HCT116 (cell line): ENCODE results near the gene GRIP2. TPM values are rescaled to one million over a fixed set of nuclear protein-coding genes. Genes with fewer than 3 reads are reported as not detected.

Experiments used
- ATAC-seq: fragments of 200-7000 bp; cut with Tn5 transposase; 2 replicates; pipeline ENCODE4 v1.9.1; 2020; ENCODE audit warnings: mild to moderate bottlenecking, moderate library complexity
- BruUV-seq: library from RNA; stranded (reverse); fragments of 400-500 nt; replicated peaks from 2 replicates; lab custom pipeline; 2021; lab: Mats Ljungman, UMichigan
- CTCF ChIA-PET: fragments of 300-600 bp; sonication (Branson Sonifier 250); formaldehyde crosslinking; loops from one replicate; lab custom pipeline; 2021; ENCODE audit warnings: antibody characterized with exemption; lab: Charles Lee
- POLR2A ChIA-PET: fragments of 300-600, 350-600 bp; sonication (Branson Sonifier 250); formaldehyde crosslinking; loops from one replicate; lab custom pipeline; 2021; ENCODE audit warnings: antibody characterized with exemption; lab: Charles Lee
- RAD21 ChIA-PET, 2 experiments: fragments of 300-600 bp; sonication (Branson Sonifier 250); formaldehyde crosslinking; loops; one replicate each; lab custom pipeline; 2023; ENCODE audit warnings: low total read pairs in 2 of 2; ENCODE audit not compliant: uncharacterized antibody in 2 of 2, unreplicated experiment in 2 of 2, low non-redundant PET in 1 of 2; lab: Charles Lee
- DNase-seq: peaks from one replicate; pipeline ENCODE4 v3.0.0-alpha.2; 2010; ENCODE audit warnings: low read depth, low spot score
- H2AFZ ChIP-seq: fragments of 200-600 bp; shearing (Covaris generic), sonication (generic); 2 replicates; pipeline ENCODE4 v1.6.1; 2017; ENCODE audit warnings: low read depth, mixed run types, mixed read lengths, antibody characterized with exemption, low read length; ENCODE audit not compliant: poor library complexity, severe bottlenecking
- H3K27ac ChIP-seq: 2 replicates; pipeline ENCODE4 v1.5.1; 2012; ENCODE audit warnings: low read depth, low read length
- H3K27me3 ChIP-seq: fragments of 200-600 bp; sonication (generic); 2 replicates; pipeline ENCODE4 v1.6.1; 2016; ENCODE audit warnings: mixed run types, low read length, mixed read lengths; ENCODE audit not compliant: insufficient read depth
- H3K36me3 ChIP-seq, 2 experiments: fragments of 200-500 bp in 1 of 2; fragments of 200-600 bp in 1 of 2; sonication (Bioruptor generic) in 1 of 2; sonication (generic) in 1 of 2; 2 replicates each; pipeline versions ENCODE4 v1.5.1 to v1.6.1; 2014 to 2016; ENCODE audit warnings: low read length in 2 of 2, inconsistent platforms in 1 of 2, mixed read lengths in 1 of 2, mixed run types in 1 of 2; ENCODE audit not compliant: insufficient read depth in 2 of 2, control insufficient read depth in 1 of 2
- H3K4me1 ChIP-seq, 2 experiments: fragments of 200-600 bp in 1 of 2; sonication (generic) in 1 of 2; 2 replicates each; pipeline versions ENCODE4 v1.5.1 to v1.6.1; 2012 to 2017; ENCODE audit warnings: low read length in 2 of 2, inconsistent platforms in 1 of 2, mild to moderate bottlenecking in 1 of 2, mixed read lengths in 1 of 2, mixed run types in 1 of 2, moderate library complexity in 1 of 2; ENCODE audit not compliant: insufficient read depth in 2 of 2, control insufficient read depth in 1 of 2
- H3K4me2 ChIP-seq: fragments of 200-600 bp; sonication (generic); 2 replicates; pipeline ENCODE4 v1.6.1; 2017; ENCODE audit warnings: mixed run types, low read length, mixed read lengths
- H3K4me3 ChIP-seq, 2 experiments: fragments of 200-600 bp in 1 of 2; sonication (generic) in 1 of 2; replicated peaks in 1 of 2; 2 replicates each; pipeline ENCODE4 v1.5.1; 2011 to 2016; ENCODE audit warnings: low read length in 2 of 2, control low read depth in 1 of 2, low read depth in 1 of 2, mild to moderate bottlenecking in 1 of 2, mixed read lengths in 1 of 2, mixed run types in 1 of 2
- H3K79me2 ChIP-seq: fragments of 200-600 bp; sonication (generic); 2 replicates; pipeline ENCODE4 v1.6.1; 2017; ENCODE audit warnings: mild to moderate bottlenecking, mixed run types, low read length, moderate library complexity, mixed read lengths; ENCODE audit not compliant: insufficient read depth
- H3K9ac ChIP-seq: fragments of 200-600 bp; sonication (generic); 2 replicates; pipeline ENCODE4 v1.6.1; 2016; ENCODE audit warnings: low read length, mixed read lengths
- H3K9me2 ChIP-seq: fragments of 200-600 bp; sonication (generic), shearing (Covaris generic); 2 replicates; pipeline ENCODE4 v1.6.1; 2017; ENCODE audit warnings: mixed run types, mild to moderate bottlenecking, moderate library complexity; ENCODE audit not compliant: insufficient read depth
- H3K9me3 ChIP-seq, 2 experiments: fragments of 200-500 bp in 1 of 2; fragments of 200-600 bp in 1 of 2; sonication (Bioruptor generic) in 1 of 2; sonication (generic) in 1 of 2; 2 replicates each; pipeline ENCODE4 v1.6.1; 2014 to 2017; ENCODE audit warnings: low read length in 2 of 2, mixed read lengths in 2 of 2, inconsistent platforms in 1 of 2, low read depth in 1 of 2, mild to moderate bottlenecking in 1 of 2, mixed run types in 1 of 2, moderate library complexity in 1 of 2; ENCODE audit not compliant: control insufficient read depth in 1 of 2, insufficient read depth in 1 of 2
- H4K20me1 ChIP-seq: fragments of 200-600 bp; sonication (generic), shearing (Covaris generic); 2 replicates; pipeline ENCODE4 v1.6.1; 2017; ENCODE audit warnings: mixed run types, mild to moderate bottlenecking, moderate library complexity; ENCODE audit not compliant: insufficient read depth
- CBX3 ChIP-seq: IDR thresholded peaks from 2 replicates; pipeline ENCODE4 v1.6.1; 2012; ENCODE audit warnings: low read depth
- CEBPB ChIP-seq: IDR thresholded peaks from 2 replicates; pipeline ENCODE4 v1.6.1; 2012; ENCODE audit warnings: low read depth
- EGR1 ChIP-seq: IDR thresholded peaks from 2 replicates; pipeline ENCODE4 v1.6.1; 2012; ENCODE audit warnings: low read depth
- ELF1 ChIP-seq: IDR thresholded peaks from 2 replicates; pipeline ENCODE4 v1.6.1; 2012; ENCODE audit warnings: low read depth, borderline replicate concordance
- EZH2phosphoT487 ChIP-seq: fragments of 200-600 bp; IDR thresholded peaks from 2 replicates; pipeline ENCODE4 v1.6.1; 2018; ENCODE audit warnings: antibody characterized with exemption, borderline replicate concordance
- JUND ChIP-seq: IDR thresholded peaks from 2 replicates; pipeline ENCODE4 v1.6.1; 2012
- POLR2A ChIP-seq: IDR thresholded peaks from 2 replicates; pipeline ENCODE4 v1.7.0; 2011; ENCODE audit warnings: borderline replicate concordance; ENCODE audit not compliant: insufficient read depth, insufficient read length; ENCODE audit errors: extremely low read depth
- POLR2AphosphoS5 ChIP-seq: IDR thresholded peaks from 2 replicates; pipeline ENCODE4 v1.6.1; 2011; ENCODE audit warnings: mild to moderate bottlenecking, low read depth, low read length, moderate library complexity
- RAD21 ChIP-seq: IDR thresholded peaks from 2 replicates; pipeline ENCODE4 v1.6.1; 2012; ENCODE audit warnings: low read depth, mild to moderate bottlenecking
- TCF7L2 ChIP-seq: IDR thresholded peaks from 2 replicates; pipeline ENCODE4 v1.7.0; 2011; ENCODE audit warnings: borderline replicate concordance, inconsistent platforms; ENCODE audit not compliant: insufficient read depth, insufficient read length; ENCODE audit errors: extremely low read depth
- YY1 ChIP-seq: IDR thresholded peaks from 2 replicates; pipeline ENCODE4 v1.6.1; 2011; ENCODE audit warnings: low read length, low read depth, moderate library complexity, mild to moderate bottlenecking; ENCODE audit not compliant: insufficient replicate concordance; ENCODE audit errors: extremely low read depth
- ZFX ChIP-seq: fragments of 450-650 bp; IDR thresholded peaks from 2 replicates; pipeline ENCODE4 v1.6.1; 2017
- intact Hi-C: fragments of 100-400 bp; cut with micrococcal nuclease; formaldehyde crosslinking; loops from 2 replicates; pipeline ENCODE4 v1.10.0; 2022
- total RNA-seq: library from RNA; stranded (reverse); gene quantifications from one replicate; pipeline ENCODE4 v1.2.1, GENCODE V29; 2021; ENCODE audit not compliant: unreplicated experiment
- TF ChIP-seq, protein P1 (sequence below): IDR thresholded peaks from 2 replicates; pipeline ENCODE4 v1.6.1; 2011; ENCODE audit warnings: mild to moderate bottlenecking, low read length, moderate library complexity; ENCODE audit not compliant: insufficient replicate concordance; ENCODE audit errors: extremely low read depth

The GRIP2 gene
- total RNA-seq, 1 experiment from 2014 or later, result 0.34 TPM

DNA sequence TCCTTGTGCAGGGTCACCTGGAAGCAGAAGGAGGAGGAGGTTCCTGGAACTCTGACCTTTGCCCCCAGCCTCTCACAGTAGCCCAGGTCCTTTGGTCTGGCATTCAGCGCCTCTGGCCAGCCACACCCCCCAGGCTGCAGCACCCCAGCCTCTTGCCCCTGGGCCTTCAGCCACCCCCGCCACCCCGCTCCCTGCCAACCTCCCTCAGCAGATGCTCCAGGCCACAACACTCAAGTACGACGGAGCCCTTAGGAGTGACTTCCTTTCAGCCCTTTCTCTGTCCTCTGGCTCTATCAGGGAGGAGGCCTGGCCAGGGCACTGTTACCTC is 45.2 kb downstream of the GRIP2 start:
- no peak overlapping the region for H2AFZ ChIP-seq
- H3K27me3 ChIP-seq, result no peaks in the 10 kb centered on the region
- H3K36me3 ChIP-seq, result no peaks in the 10 kb centered on the region
- ChIA-PET RAD21 (no interaction called here), CTCF (no interaction called here), POLR2A (no interaction called here)
- no peak overlapping the region for H3K4me2 ChIP-seq
- no peak overlapping the region for H3K9ac ChIP-seq
- H3K9me2 ChIP-seq, result no peaks in the 10 kb centered on the region
- TF ChIP-seq, protein P1, sequence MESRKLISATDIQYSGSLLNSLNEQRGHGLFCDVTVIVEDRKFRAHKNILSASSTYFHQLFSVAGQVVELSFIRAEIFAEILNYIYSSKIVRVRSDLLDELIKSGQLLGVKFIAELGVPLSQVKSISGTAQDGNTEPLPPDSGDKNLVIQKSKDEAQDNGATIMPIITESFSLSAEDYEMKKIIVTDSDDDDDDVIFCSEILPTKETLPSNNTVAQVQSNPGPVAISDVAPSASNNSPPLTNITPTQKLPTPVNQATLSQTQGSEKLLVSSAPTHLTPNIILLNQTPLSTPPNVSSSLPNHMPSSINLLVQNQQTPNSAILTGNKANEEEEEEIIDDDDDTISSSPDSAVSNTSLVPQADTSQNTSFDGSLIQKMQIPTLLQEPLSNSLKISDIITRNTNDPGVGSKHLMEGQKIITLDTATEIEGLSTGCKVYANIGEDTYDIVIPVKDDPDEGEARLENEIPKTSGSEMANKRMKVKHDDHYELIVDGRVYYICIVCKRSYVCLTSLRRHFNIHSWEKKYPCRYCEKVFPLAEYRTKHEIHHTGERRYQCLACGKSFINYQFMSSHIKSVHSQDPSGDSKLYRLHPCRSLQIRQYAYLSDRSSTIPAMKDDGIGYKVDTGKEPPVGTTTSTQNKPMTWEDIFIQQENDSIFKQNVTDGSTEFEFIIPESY, result no peak
- TF ChIP-seq ELF1 (no peak), RAD21 (no peak), POLR2AphosphoS5 (no peak), YY1 (no peak), EGR1 (no peak), EZH2phosphoT487 (no peak), ZFX (no peak), TCF7L2 (no peak), POLR2A (no peak), JUND (no peak), CEBPB (no peak), CBX3 (no peak)
- no peaks in the 10 kb centered on the region for H4K20me1 ChIP-seq
- H3K4me1 ChIP-seq, result no peaks in the 10 kb centered on the region
- no TSS peak for BruUV-seq
- H3K27ac ChIP-seq, result no peak overlapping the region
- DNase-seq (no peak), ATAC-seq (no peak)
- intact Hi-C loops, result no loop called here
- H3K79me2 ChIP-seq, result no peaks in the 10 kb centered on the region
- no peak overlapping the region for H3K4me3 ChIP-seq
- no peaks in the 10 kb centered on the region for H3K9me3 ChIP-seq
